ENCODE data around the gene PLXNB1. TPM values are rescaled to one million over a fixed set of nuclear protein-coding genes. Genes with fewer than 3 reads are reported as not detected.

Gene PLXNB1
- total and polyA plus RNA-seq, 10 of the 15 experiments (the other 5 are each of a cell fraction or from before 2014, with no cell fraction given): 0.18 to 15.1 (median 5.3) TPM

GRCh38 chr3:48420561-48420960 lies 9.3 kb downstream of the PLXNB1 start (continued):
- no peak for TF ChIP-seq NKRF (conservative IDR thresholded peaks at IDR 0.05)
- no peak for TF ChIP-seq MTA2 (IDR thresholded peaks at IDR 0.05; ENCODE audit: low read depth)
- no peak for TF ChIP-seq HDGF (IDR thresholded peaks at IDR 0.05)
- TF ChIP-seq SRF (IDR thresholded peaks at IDR 0.05; ENCODE audit: low read depth in 2 of 2, low read length in 2 of 2): no peak

- H3K27me3 ChIP-seq (replicated peaks in 1 of 2; ENCODE audit: control insufficient read depth in 2 of 2, insufficient read depth in 2 of 2, low read length in 1 of 2): no peaks in the 10 kb centered on the region
- H3K4me2 ChIP-seq (ENCODE audit: control insufficient read depth, insufficient read depth): no peak overlapping the region
- in situ Hi-C loops (cut with MboI) (no loop called here), intact Hi-C loops (cut with micrococcal nuclease; ENCODE audit: unreplicated experiment) (no loop called here)
- no TSS peak for BruUV-seq (replicated peaks)
- POLR2A ChIA-PET: no interaction called here
- H3K9me3 ChIP-seq (replicated peaks; ENCODE audit: control insufficient read depth, insufficient read depth, low read length): no peaks in the 10 kb centered on the region
- no peak overlapping the region for H3K27ac ChIP-seq (ENCODE audit: control insufficient read depth, insufficient read depth)
- no peaks in the 10 kb centered on the region for H3K36me3 ChIP-seq (ENCODE audit: control insufficient read depth in 2 of 2, insufficient read depth in 2 of 2, low read length in 1 of 2)
- SMC1A ChIA-PET (ENCODE audit: uncharacterized antibody, unreplicated experiment): interaction anchor here (2.6 kb wide), 1 partner anchor 16 kb away, joined by 8 read pairs; no protein-coding TSS in a partner anchor
- 54% methylated on average over 17 of the region's 17 CpGs for WGBS (ENCODE audit: insufficient coverage, insufficient replicate concordance, low lambda C conversion rate, missing lambda C conversion rate)
- FAIRE-seq (no peak), DNase-seq (ENCODE audit: low read depth, low spot score) (no peak), ATAC-seq (no peak)
- no peak overlapping the region for H2AFZ ChIP-seq (ENCODE audit: control insufficient read depth, low read depth, low read length)
- H4K20me1 ChIP-seq (ENCODE audit: control insufficient read depth, insufficient read depth): no peaks in the 10 kb centered on the region
- RAD21 ChIA-PET (ENCODE audit: unreplicated experiment): interaction anchor here (1.8 to 1.9 kb wide), 2 partner anchors 17 to 19 kb away, joined by 5 read pairs; no protein-coding TSS in a partner anchor
- no peak overlapping the region for H3K4me3 ChIP-seq
- CTCF ChIA-PET: interaction anchor here (1.0 to 22.0 kb wide), 3 partner anchors 17 to 129 kb away, joined by 3 to 757 read pairs (median 5); partner anchors contain the start of genes CCDC51 and TMA7
- H3K9ac ChIP-seq (ENCODE audit: control insufficient read depth, insufficient read depth, low read length): no peak overlapping the region
- no peaks in the 10 kb centered on the region for H3K79me2 ChIP-seq (ENCODE audit: control insufficient read depth, insufficient read depth, low read length)
- no peaks in the 10 kb centered on the region for H3K4me1 ChIP-seq (ENCODE audit: control insufficient read depth, insufficient read depth, low read length)
- no peak for TF ChIP-seq TCF3 (IDR thresholded peaks at IDR 0.05; ENCODE audit: borderline replicate concordance, insufficient read depth, low read depth, low read length)
- no peak for TF ChIP-seq BCL3 (IDR thresholded peaks at IDR 0.05; ENCODE audit: borderline replicate concordance, insufficient read depth, low read depth, low read length, poor library complexity, severe bottlenecking)
- no peak for TF ChIP-seq KLF5 (IDR thresholded peaks at IDR 0.05; ENCODE audit: partially characterized antibody)
- no peak for TF ChIP-seq HDGF (IDR thresholded peaks at IDR 0.05)
- no peak for TF ChIP-seq EGR1 (IDR thresholded peaks at IDR 0.05; ENCODE audit: borderline replicate concordance in 1 of 2, low read depth in 2 of 2, low read length in 2 of 2)
- no peak for TF ChIP-seq PBX3 (IDR thresholded peaks at IDR 0.05; ENCODE audit: insufficient replicate concordance, low read depth, low read length)
- TF ChIP-seq GABPA (IDR thresholded peaks at IDR 0.05; ENCODE audit: low read depth): no peak
- TF ChIP-seq SKIL (IDR thresholded peaks at IDR 0.05; ENCODE audit: low read depth, poor library complexity, severe bottlenecking): no peak
- TF ChIP-seq ETV6 (conservative IDR thresholded peaks at IDR 0.05 in 1 of 2, IDR thresholded peaks at IDR 0.05 in 1 of 2; ENCODE audit: borderline replicate concordance in 1 of 2, low read depth in 1 of 2): no peak
- no peak for TF ChIP-seq SUZ12 (IDR thresholded peaks at IDR 0.05; ENCODE audit: unreplicated experiment)
- TF ChIP-seq SMAD1 (IDR thresholded peaks at IDR 0.05; ENCODE audit: low read depth, partially characterized antibody): no peak
- TF ChIP-seq NR2C2 (IDR thresholded peaks at IDR 0.05; ENCODE audit: borderline replicate concordance, control insufficient read depth, insufficient read length, low read depth): no peak
Measured at GRCh38 chr3:48419597-48419996, 10.3 kb downstream of the PLXNB1 start.
